Endothelial cell of umbilical vein (primary cell): ENCODE results near the gene XIRP2. TPM values are rescaled to one million over a fixed set of nuclear protein-coding genes. Genes with fewer than 3 reads are reported as not detected.
"Not testable (repeated sequence)": the region's sequence is repeated elsewhere in the genome, so short reads cannot be mapped to it uniquely, and the experiment has no call there.

ENCODE experiments used
- BruUV-seq: library from RNA; stranded (reverse); fragments of 400-500 nt; replicated peaks from 2 replicates; lab custom pipeline; 2021; lab: Mats Ljungman, UMichigan
- CTCF ChIA-PET: fragments of 300-600, 350-600 bp; sonication (Branson Sonifier 250); formaldehyde crosslinking; loops from one replicate; lab custom pipeline; 2021; ENCODE audit warnings: antibody characterized with exemption, inconsistent platforms; lab: Charles Lee
- POLR2A ChIA-PET: fragments of 300-600, 350-600 bp; sonication (Branson Sonifier 250); formaldehyde crosslinking; loops from one replicate; lab custom pipeline; 2021; ENCODE audit warnings: antibody characterized with exemption, inconsistent platforms; lab: Charles Lee
- DNase-seq: peaks from one replicate; pipeline ENCODE4 v3.0.0-alpha.2; 2011; ENCODE audit warnings: low read depth, low spot score
- FAIRE-seq: peaks from 2 replicates; lab custom pipeline; 2011; peaks lifted over from hg19 to GRCh38; lab: Jason Lieb, UNC
- H2AFZ ChIP-seq: 2 replicates; pipeline ENCODE4 v1.6.0; 2012; ENCODE audit warnings: low read depth, low read length, control low read depth, inconsistent platforms
- H3K27ac ChIP-seq: 2 replicates; pipeline ENCODE4 v1.5.1; 2011; ENCODE audit warnings: low read depth, mild to moderate bottlenecking, control low read depth, low read length, moderate library complexity; ENCODE audit not compliant: insufficient read depth
- H3K27me3 ChIP-seq, 2 experiments: 2 replicates each; pipeline versions ENCODE4 v1.6.0 to v1.6.1; 2011; ENCODE audit warnings: low read length in 2 of 2, mixed read lengths in 1 of 2; ENCODE audit not compliant: control insufficient read depth in 2 of 2, insufficient read depth in 2 of 2
- H3K36me3 ChIP-seq, 2 experiments: 2 replicates in 1 of 2; 3 replicates in 1 of 2; pipeline ENCODE4 v1.5.1; 2011; ENCODE audit warnings: low read length in 2 of 2, mild to moderate bottlenecking in 1 of 2, moderate library complexity in 1 of 2; ENCODE audit not compliant: control insufficient read depth in 2 of 2, insufficient read depth in 2 of 2; ENCODE audit errors: extremely low read depth in 1 of 2
- H3K4me1 ChIP-seq: 3 replicates; pipeline ENCODE4 v1.5.1; 2011; ENCODE audit warnings: mild to moderate bottlenecking, low read length; ENCODE audit not compliant: control insufficient read depth, insufficient read depth; ENCODE audit errors: extremely low read depth
- H3K4me2 ChIP-seq: 2 replicates; pipeline ENCODE4 v1.6.1; 2011; ENCODE audit warnings: low read length, control low read depth, mixed read lengths; ENCODE audit not compliant: insufficient read depth
- H3K4me3 ChIP-seq, 3 experiments: fragments of 200-600 bp in 1 of 3; sonication (generic), shearing (Covaris generic) in 1 of 3; replicated peaks in 1 of 3; 2 replicates each; pipeline ENCODE4 v1.5.1; 2011 to 2016; ENCODE audit warnings: control low read depth in 3 of 3, low read length in 3 of 3, mild to moderate bottlenecking in 2 of 3, inconsistent platforms in 1 of 3, low read depth in 1 of 3, moderate library complexity in 1 of 3; ENCODE audit not compliant: insufficient read depth in 1 of 3
- H3K79me2 ChIP-seq: 2 replicates; pipeline ENCODE4 v1.6.0; 2012; ENCODE audit warnings: low read length, inconsistent platforms; ENCODE audit not compliant: control insufficient read depth, insufficient read depth
- H3K9ac ChIP-seq: replicated peaks from 2 replicates; pipeline ENCODE3; 2011; ENCODE audit warnings: low read length, control low read depth; ENCODE audit not compliant: insufficient read depth; ENCODE audit errors: extremely low read depth
- H3K9me1 ChIP-seq: replicated peaks from 3 replicates; pipeline ENCODE4 v1.6.0; 2011; ENCODE audit warnings: mild to moderate bottlenecking, low read length; ENCODE audit not compliant: control insufficient read depth, insufficient read depth; ENCODE audit errors: extremely low read depth
- H3K9me3 ChIP-seq: replicated peaks from 2 replicates; pipeline ENCODE4 v1.5.1; 2012; ENCODE audit warnings: low read length, inconsistent platforms; ENCODE audit not compliant: control insufficient read depth, insufficient read depth
- H4K20me1 ChIP-seq: replicated peaks from 2 replicates; pipeline ENCODE3; 2011; ENCODE audit warnings: mild to moderate bottlenecking, low read length; ENCODE audit not compliant: control insufficient read depth, insufficient read depth; ENCODE audit errors: extremely low read depth
- EZH2 ChIP-seq: IDR thresholded peaks from 2 replicates; pipeline ENCODE4 v1.6.1; 2012; ENCODE audit warnings: borderline replicate concordance, low read depth, mild to moderate bottlenecking, moderate library complexity, low read length, inconsistent platforms; ENCODE audit not compliant: severe bottlenecking
- FOS ChIP-seq: IDR thresholded peaks from 2 replicates; pipeline ENCODE4 v1.6.1; 2011; ENCODE audit warnings: mild to moderate bottlenecking, low read length, moderate library complexity, borderline replicate concordance; ENCODE audit not compliant: insufficient read depth
- GATA2 ChIP-seq: IDR thresholded peaks from 2 replicates; pipeline ENCODE4 v1.7.0; 2011; ENCODE audit warnings: low read depth, mild to moderate bottlenecking, moderate library complexity, mixed read lengths, low read length; ENCODE audit not compliant: insufficient read length, insufficient read depth
- JUN ChIP-seq: IDR thresholded peaks from 2 replicates; pipeline ENCODE4 v1.6.1; 2011; ENCODE audit warnings: borderline replicate concordance, low read depth; ENCODE audit not compliant: insufficient read length, insufficient read depth
- MYC ChIP-seq: IDR thresholded peaks from one replicate; pipeline ENCODE4 v1.6.1; 2011; ENCODE audit warnings: mild to moderate bottlenecking, low read depth, low read length
- POLR2A ChIP-seq: IDR thresholded peaks from 2 replicates; pipeline ENCODE4 v1.6.1; 2012; ENCODE audit warnings: low read depth, mild to moderate bottlenecking, control low read depth, low read length
- POLR2AphosphoS5 ChIP-seq: IDR thresholded peaks from 2 replicates; pipeline ENCODE4 v1.6.1; 2012; ENCODE audit warnings: low read depth, mild to moderate bottlenecking, control low read depth, low read length, moderate library complexity; ENCODE audit not compliant: insufficient read depth
- dilution Hi-C: fragments of 300-500 bp; cut with MboI; formaldehyde crosslinking; loops from one replicate; pipeline ENCODE4 v1.15.0; 2019; ENCODE audit warnings: low sequenced_read_pairs; ENCODE audit not compliant: extremely low pct_ligation_motif_present
- intact Hi-C: fragments of 100-400 bp; cut with micrococcal nuclease; formaldehyde crosslinking; loops from one replicate; pipeline ENCODE4 v1.10.0; 2022
- polyA plus RNA-seq, 4 experiments: library from polyadenylated mRNA; depleted of rRNA in 3 of 4; stranded (reverse) in 3 of 4; unstranded in 1 of 4; fragments of >200 nt; gene quantifications; 2 replicates each; pipeline versions ENCODE4 v1.2.1 to v1.2.3, GENCODE V29; 2011 to 2012; ENCODE audit warnings: missing spikeins in 1 of 4
- total RNA-seq: library from RNA; stranded (reverse); gene quantifications from 2 replicates; pipeline ENCODE4 v1.2.3, GENCODE V29; 2021
- TF ChIP-seq, protein P1 (sequence below): IDR thresholded peaks from 2 replicates; pipeline ENCODE4 v1.6.1; 2011; ENCODE audit not compliant: insufficient read depth, insufficient read length
- TF ChIP-seq, protein P2 (sequence below), 2 donors: IDR thresholded peaks; 1 replicate in 1 of 2; 2 replicates in 1 of 2; pipeline ENCODE4 v1.5.1; 2011; ENCODE audit warnings: low read length in 2 of 2, mild to moderate bottlenecking in 2 of 2, moderate library complexity in 2 of 2, control low read depth in 1 of 2, inconsistent platforms in 1 of 2, low read depth in 1 of 2; ENCODE audit not compliant: insufficient read depth in 1 of 2; ENCODE audit errors: extremely low read depth in 1 of 2

Gene XIRP2
- total and polyA plus RNA-seq, 2 donors (not counting 3 experiments of a cell fraction or from before 2014, with no cell fraction given) = 0.08 to 0.66 TPM

DNA sequence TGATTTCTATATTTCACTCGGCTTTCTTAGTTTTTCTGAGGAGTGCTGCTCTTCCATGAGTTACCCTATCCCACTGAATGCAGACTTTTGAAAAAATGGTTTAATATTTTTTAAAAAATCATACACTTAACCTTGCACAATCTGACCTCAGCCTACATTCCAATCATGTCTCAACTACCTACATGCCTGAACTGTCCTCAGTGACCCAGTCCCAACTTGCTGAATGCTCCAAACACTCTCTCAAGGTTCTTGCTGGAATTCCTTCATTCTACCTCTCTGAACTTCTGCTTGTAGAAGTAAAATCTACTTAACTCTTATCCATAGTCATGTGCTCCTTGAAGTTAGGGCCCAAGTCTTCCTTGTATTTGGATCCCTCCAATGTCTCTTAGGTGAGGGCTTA is 181.6 kb downstream of the XIRP2 start:
- Histone ChIP-seq H3K4me1 (no peaks in the 10 kb centered on the region), H3K27ac (no peak overlapping the region), H3K36me3 (no peaks in the 10 kb centered on the region), H2AFZ (no peak overlapping the region), H3K9me1 (no peaks in the 10 kb centered on the region), H3K4me3 (no peak overlapping the region), H3K9ac (no peak overlapping the region), H4K20me1 (no peaks in the 10 kb centered on the region), H3K27me3 (no peaks in the 10 kb centered on the region), H3K79me2 (no peaks in the 10 kb centered on the region), H3K9me3 (no peaks in the 10 kb centered on the region), H3K4me2 (no peak overlapping the region)
- no peak for TF ChIP-seq FOS
- TF ChIP-seq MYC = no peak
- TF ChIP-seq, protein P1, sequence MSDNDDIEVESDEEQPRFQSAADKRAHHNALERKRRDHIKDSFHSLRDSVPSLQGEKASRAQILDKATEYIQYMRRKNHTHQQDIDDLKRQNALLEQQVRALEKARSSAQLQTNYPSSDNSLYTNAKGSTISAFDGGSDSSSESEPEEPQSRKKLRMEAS = no peak
- no peak for TF ChIP-seq EZH2
- no peak for TF ChIP-seq POLR2A
- TF ChIP-seq JUN = no peak
- no peak for TF ChIP-seq GATA2
- TF ChIP-seq, protein P2, sequence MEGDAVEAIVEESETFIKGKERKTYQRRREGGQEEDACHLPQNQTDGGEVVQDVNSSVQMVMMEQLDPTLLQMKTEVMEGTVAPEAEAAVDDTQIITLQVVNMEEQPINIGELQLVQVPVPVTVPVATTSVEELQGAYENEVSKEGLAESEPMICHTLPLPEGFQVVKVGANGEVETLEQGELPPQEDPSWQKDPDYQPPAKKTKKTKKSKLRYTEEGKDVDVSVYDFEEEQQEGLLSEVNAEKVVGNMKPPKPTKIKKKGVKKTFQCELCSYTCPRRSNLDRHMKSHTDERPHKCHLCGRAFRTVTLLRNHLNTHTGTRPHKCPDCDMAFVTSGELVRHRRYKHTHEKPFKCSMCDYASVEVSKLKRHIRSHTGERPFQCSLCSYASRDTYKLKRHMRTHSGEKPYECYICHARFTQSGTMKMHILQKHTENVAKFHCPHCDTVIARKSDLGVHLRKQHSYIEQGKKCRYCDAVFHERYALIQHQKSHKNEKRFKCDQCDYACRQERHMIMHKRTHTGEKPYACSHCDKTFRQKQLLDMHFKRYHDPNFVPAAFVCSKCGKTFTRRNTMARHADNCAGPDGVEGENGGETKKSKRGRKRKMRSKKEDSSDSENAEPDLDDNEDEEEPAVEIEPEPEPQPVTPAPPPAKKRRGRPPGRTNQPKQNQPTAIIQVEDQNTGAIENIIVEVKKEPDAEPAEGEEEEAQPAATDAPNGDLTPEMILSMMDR (IDR thresholded peaks at IDR 0.05; ENCODE audit: extremely low read depth in 1 of 2, insufficient read depth in 1 of 2, low read depth in 1 of 2, low read length in 2 of 2) = no peak
- TF ChIP-seq POLR2AphosphoS5 = no peak
- ChIA-PET POLR2A (no interaction called here), CTCF (no interaction called here)
- BruUV-seq = no TSS peak
- no peak for DNase-seq
- FAIRE-seq = no peak
- dilution Hi-C loops (no loop called here), intact Hi-C loops (no loop called here)

DNA sequence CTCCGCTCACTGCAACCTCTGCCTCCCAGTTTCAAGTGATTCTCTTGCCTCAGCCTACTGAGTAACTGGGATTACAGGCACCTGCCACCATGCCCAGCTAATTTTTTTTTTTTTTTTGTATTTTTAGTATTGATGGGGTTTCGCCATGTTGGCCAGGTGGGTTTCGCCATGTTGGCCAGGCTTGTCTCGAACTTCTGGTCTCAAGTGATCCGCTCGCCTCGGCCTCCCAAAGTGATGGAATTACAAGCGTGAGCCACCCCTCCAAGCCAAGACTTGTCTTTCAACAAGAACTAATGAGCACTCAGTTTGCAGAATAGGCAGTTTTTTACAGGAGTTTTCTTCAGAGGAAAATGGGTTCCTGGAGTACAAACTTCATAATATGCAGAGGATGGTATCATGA is 187.4 kb downstream of the XIRP2 start:
- H3K9me1 ChIP-seq, H3K27me3 ChIP-seq, BruUV-seq, CTCF ChIA-PET, H3K27ac ChIP-seq, DNase-seq, H3K4me2 ChIP-seq, FAIRE-seq, H3K4me3 ChIP-seq, POLR2A ChIA-PET, dilution Hi-C loops, H3K9me3 ChIP-seq, H3K79me2 ChIP-seq, H3K9ac ChIP-seq, H3K36me3 ChIP-seq, H2AFZ ChIP-seq, intact Hi-C loops, H3K4me1 ChIP-seq, H4K20me1 ChIP-seq: not testable (repeated sequence)

DNA sequence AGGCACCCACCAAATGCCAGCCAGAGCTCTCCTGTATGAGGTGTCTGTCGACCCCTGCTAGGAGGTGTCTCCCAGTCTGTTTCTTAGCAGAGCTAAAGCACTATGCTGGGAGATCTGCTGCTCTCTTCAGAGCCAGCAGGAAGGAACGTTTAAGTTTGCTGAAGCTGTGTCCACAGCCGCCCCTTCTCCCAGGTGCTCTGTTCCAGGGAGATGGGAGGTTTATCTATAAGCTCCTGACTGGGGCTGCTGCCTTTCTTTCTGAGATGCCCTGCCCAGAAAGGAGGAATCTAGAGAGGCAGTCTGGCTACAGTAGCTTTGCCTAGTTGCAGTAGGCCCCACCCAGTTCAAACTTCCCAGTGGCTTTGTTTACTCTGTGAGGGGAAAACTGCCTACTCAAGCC is 210.7 kb downstream of the XIRP2 start:
- H3K4me2 ChIP-seq, dilution Hi-C loops, H3K9me1 ChIP-seq, H3K4me1 ChIP-seq, H3K4me3 ChIP-seq, H3K27me3 ChIP-seq, BruUV-seq, H3K27ac ChIP-seq, FAIRE-seq, H4K20me1 ChIP-seq, intact Hi-C loops, H3K9ac ChIP-seq, H3K9me3 ChIP-seq, H3K79me2 ChIP-seq, H2AFZ ChIP-seq, H3K36me3 ChIP-seq, DNase-seq, POLR2A ChIA-PET, CTCF ChIA-PET: not testable (repeated sequence)
